Loucy (cell line): ENCODE data around the gene ZNF358.

ENCODE experiments used
- CTCF ChIP-seq: fragments of 200-600 bp; sonication (generic); conservative IDR thresholded peaks from 2 replicates; pipeline ENCODE4 v1.5.1; 2014; ENCODE audit warnings: mild to moderate bottlenecking, antibody characterized with exemption, low read length
- EZH2phosphoT487 ChIP-seq: fragments of 200-600 bp; IDR thresholded peaks from 2 replicates; pipeline ENCODE4 v1.6.1; 2018; ENCODE audit warnings: antibody characterized with exemption, mild to moderate bottlenecking, moderate library complexity, borderline replicate concordance

- TF ChIP-seq CTCF (no peak), EZH2phosphoT487 (no peak)
Measured at GRCh38 chr19:7529246-7529600, 13.3 kb downstream of the ZNF358 start.
